Measurements from ENCODE around the gene DPF3. TPM values are rescaled to one million over a fixed set of nuclear protein-coding genes. Genes with fewer than 3 reads are reported as not detected.

Gene DPF3
- total and polyA plus RNA-seq, 2 of the 13 experiments (the other 11 are each of a cell fraction or from before 2014, with no cell fraction given) = 0.09 to 0.60 TPM

GRCh38 chr14:72926292-72927028, 32.6 kb upstream of the DPF3 start, which contains the start of gene DCAF4 (continued):
- TF ChIP-seq WIZ (CRISPR knock-in tag; IDR thresholded peaks at IDR 0.05) = peak; percentile 78; the same call in 1 of the 2 replicates
- TF ChIP-seq ZKSCAN5 (CRISPR knock-in tag; IDR thresholded peaks at IDR 0.05) = no peak
- no peak for TF ChIP-seq ZNF350 (CRISPR knock-in tag; IDR thresholded peaks at IDR 0.05; ENCODE audit: borderline replicate concordance, low read depth)
- no peak for TF ChIP-seq TBP (CRISPR knock-in tag; IDR thresholded peaks at IDR 0.05)
- no peak for TF ChIP-seq TARDBP (CRISPR knock-in tag; IDR thresholded peaks at IDR 0.05)
- TF ChIP-seq ZNF768 (CRISPR knock-in tag; IDR thresholded peaks at IDR 0.05) = no peak; the same call in 1 of the 2 replicates
- 0 out of 2 replicates have a peak, but pooled peaks have one; percentile 29 for TF ChIP-seq EED (CRISPR knock-in tag; IDR thresholded peaks at IDR 0.05)
- no peak for TF ChIP-seq ZNF672 (CRISPR knock-in tag; IDR thresholded peaks at IDR 0.05)
- no peak for TF ChIP-seq XBP1 (CRISPR knock-in tag; IDR thresholded peaks at IDR 0.05)
- peak; percentile 14 for TF ChIP-seq YY1 (IDR thresholded peaks at IDR 0.05; ENCODE audit: insufficient read depth, insufficient replicate concordance, low read depth, low read length)
- TF ChIP-seq IKZF1 (IDR thresholded peaks at IDR 0.05) = no peak
- TF ChIP-seq ATRX (CRISPR knock-in tag; IDR thresholded peaks at IDR 0.05; ENCODE audit: borderline replicate concordance) = no peak
- no peak for TF ChIP-seq ZBTB1 (CRISPR knock-in tag; IDR thresholded peaks at IDR 0.05; ENCODE audit: borderline replicate concordance)
- TF ChIP-seq ZNF605 (CRISPR knock-in tag; IDR thresholded peaks at IDR 0.05) = 0 out of 2 replicates have a peak, but pooled peaks have one; percentile 25
- no peak for TF ChIP-seq U2AF1 (optimal IDR thresholded peaks at IDR 0.05; ENCODE audit: low read depth, low read length)
- no peak for TF ChIP-seq MTF2 (CRISPR knock-in tag; IDR thresholded peaks at IDR 0.05; ENCODE audit: borderline replicate concordance)
- TF ChIP-seq GMEB1 (CRISPR knock-in tag; IDR thresholded peaks at IDR 0.05; ENCODE audit: borderline replicate concordance) = peak; percentile 65; the same call in 1 of the 2 replicates
- peak; percentile 35; the same call in 1 of the 2 replicates for TF ChIP-seq TFDP1 (CRISPR knock-in tag; IDR thresholded peaks at IDR 0.05; ENCODE audit: borderline replicate concordance)
- TF ChIP-seq NFATC3 (CRISPR knock-in tag; IDR thresholded peaks at IDR 0.05) = no peak
- no peak for TF ChIP-seq EP300 (IDR thresholded peaks at IDR 0.05; ENCODE audit: low read depth in 2 of 2, low read length in 2 of 2)
- no peak; the same call in 1 of the 2 replicates for TF ChIP-seq EP300 (CRISPR knock-in tag; IDR thresholded peaks at IDR 0.05; ENCODE audit: borderline replicate concordance)
- TF ChIP-seq ELF1 (CRISPR knock-in tag; IDR thresholded peaks at IDR 0.05) = peak; percentile 91
- no peak for TF ChIP-seq ZMAT5 (CRISPR knock-in tag; IDR thresholded peaks at IDR 0.05; ENCODE audit: borderline replicate concordance, low read depth)
- TF ChIP-seq MXD1 (CRISPR knock-in tag; IDR thresholded peaks at IDR 0.05) = peak; percentile 93; the same call in 1 of the 2 replicates
- no peak for TF ChIP-seq CSRNP2 (CRISPR knock-in tag; conservative IDR thresholded peaks at IDR 0.05; ENCODE audit: low read depth)
- TF ChIP-seq MED1 (CRISPR knock-in tag; IDR thresholded peaks at IDR 0.05) = no peak
- no peak for TF ChIP-seq ZNF264 (CRISPR knock-in tag; IDR thresholded peaks at IDR 0.05)
